HG02973 (cell line): Measurements from ENCODE around the gene SLC16A4.

Experiments used
- ATAC-seq: cut with Tn5 transposase; IDR thresholded peaks from one replicate; pipeline ENCODE4 v1.9.1; 2021; ENCODE audit warnings: moderate library complexity; ENCODE audit not compliant: unreplicated experiment

SLC16A4 gene

DNA sequence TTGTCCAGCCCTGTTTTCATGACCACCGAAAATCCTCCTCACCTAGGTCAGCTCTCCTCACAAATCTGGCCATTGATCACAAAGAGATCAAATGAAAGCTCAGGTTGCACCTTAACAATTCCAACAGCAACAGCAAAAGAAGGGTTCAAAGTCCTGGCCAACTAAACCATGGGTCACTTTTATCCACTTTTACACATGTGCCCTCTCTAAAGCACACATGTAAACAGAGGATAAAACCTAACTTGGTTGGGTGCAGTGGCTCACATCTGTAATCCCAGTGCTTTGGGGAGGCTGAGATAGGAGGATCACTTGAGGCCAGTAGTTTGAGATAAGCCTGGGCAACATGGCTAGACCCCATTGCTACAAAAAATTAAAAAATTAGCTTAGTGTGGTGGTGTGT, 55.6 kb downstream of the SLC16A4 start:
- ATAC-seq, result no peak

DNA sequence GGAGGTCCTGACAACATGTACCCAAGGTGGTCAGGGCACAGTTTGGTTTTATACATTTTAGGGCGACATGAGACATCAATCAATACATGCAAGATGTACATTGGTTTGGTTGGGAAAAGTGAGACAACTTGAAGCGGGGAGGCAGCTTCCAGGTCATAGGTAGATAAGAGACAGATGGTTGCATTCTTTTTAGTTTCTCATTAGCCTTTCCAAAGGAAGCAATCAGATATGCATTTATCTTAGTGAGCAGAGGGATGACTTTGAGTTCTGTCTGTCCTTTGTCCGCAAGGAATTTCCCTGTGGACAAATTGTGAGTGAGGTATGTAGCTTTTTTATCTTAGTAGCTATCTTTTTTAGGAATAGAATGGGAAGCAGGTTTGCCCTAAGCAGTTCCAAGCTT, 62.1 kb downstream of the SLC16A4 start:
- no peak for ATAC-seq

- ATAC-seq, result no peak
Observed at GRCh38 chr1:110328274-110328673, 62.6 kb downstream of the SLC16A4 start.

DNA sequence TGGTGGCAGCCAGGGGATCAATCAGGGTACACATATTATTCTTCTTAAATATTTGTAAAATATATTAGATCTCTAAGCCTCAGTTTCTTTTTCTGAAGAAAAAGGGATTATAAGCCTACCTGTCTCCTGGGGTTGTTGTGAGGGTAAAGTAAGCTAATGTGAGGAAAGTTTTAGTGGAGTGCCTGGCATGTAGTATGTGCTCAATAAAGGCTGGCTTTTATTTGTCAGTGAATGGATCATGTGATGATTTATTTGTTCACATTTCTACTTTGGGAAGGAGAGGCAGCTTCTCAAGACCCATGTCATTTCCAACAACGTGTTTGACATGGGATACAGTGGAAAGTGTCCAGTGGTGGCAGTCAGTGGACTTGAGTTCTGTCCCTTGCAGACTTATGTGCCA, 64.0 kb downstream of the SLC16A4 start:
- ATAC-seq, result no peak

DNA sequence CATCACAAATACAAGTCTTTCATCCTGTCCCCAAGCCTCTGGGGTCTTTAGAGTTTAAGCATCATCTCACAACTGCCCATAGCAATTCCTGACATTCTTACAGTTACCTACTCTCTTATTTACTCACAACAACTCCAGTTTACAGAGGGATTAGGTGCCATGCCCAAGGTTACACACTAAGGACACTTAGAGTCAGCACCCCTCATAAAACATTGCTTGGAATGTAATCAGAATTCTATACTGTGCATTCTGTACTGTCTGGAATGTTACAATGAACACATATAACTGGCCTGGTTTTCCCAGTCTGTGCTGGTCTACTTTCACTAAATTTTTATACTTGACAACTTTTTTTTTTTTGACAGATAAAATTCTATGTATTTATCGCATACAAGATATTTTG, 66.2 kb downstream of the SLC16A4 start:
- ATAC-seq, result no peak

DNA sequence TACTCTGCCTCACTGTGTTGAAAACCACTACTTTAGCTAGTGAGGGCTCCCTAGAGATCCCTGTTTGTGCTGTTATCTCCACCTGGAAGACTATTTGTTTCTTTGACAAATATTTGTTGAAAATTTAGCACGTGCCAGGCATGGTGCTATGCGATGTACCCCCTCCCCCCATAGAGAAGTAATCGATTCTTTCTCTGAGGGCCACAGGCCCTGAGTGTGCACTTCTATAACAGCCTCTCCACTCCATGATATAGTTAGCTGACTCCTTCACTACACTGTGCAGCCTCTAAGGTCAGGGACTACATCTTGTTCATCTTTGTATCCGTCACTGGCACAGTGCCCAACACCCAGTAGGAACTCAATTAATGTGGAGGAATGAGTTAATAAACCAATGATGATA, 69.0 kb downstream of the SLC16A4 start:
- ATAC-seq, result no peak

GRCh38 chr1:110321045-110321444, 69.8 kb downstream of the SLC16A4 start:
- ATAC-seq, result no peak

GRCh38 chr1:110320168-110320518, 70.7 kb downstream of the SLC16A4 start:
- ATAC-seq, result no peak

DNA sequence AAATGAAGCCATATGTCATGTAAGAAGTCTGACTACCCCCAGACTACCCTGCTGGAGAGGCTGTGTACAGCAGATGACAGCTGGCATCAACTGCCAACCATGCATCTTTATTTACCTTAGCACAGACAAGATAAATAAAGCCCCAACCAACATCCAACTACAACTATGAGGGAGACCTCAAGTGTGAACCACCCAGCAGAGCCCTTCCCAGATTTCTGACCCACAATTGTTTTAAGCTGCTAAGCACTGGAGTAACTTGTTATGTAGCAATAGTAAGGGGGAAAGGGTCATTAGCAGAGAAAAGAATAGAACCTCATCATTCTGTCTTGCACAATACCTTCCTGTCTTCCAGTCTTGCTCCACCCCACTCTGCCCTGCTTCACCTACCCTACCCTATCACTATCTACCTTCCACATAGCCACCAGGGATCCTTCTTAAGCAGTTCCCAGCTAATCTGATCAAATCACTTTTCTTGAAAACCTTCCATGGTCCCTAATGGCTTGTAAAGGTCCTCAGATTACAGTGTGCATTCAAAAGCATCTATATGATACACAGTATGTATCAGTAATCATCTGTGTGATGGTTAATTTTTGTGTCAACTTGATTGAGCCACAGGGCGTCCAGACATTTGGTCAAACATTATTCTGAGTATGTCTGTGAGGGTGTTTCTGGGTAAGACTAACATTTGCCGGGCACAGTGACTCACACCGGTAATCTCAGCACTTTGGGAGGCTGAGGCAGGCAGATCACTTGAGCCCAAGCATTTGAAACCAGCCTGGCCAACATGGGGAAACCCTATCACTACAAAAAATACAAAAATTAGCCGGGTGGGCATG, 71.3 kb downstream of the SLC16A4 start:
- no peak for ATAC-seq

- ATAC-seq, result no peak
Observed at GRCh38 chr1:110318046-110318445, 72.8 kb downstream of the SLC16A4 start.

GRCh38 chr1:110316735-110317134, 74.1 kb downstream of the SLC16A4 start:
- ATAC-seq, result no peak
